Endothelial cell of umbilical vein (primary cell): ENCODE measurements around the gene GOLPH3. TPM values are rescaled to one million over a fixed set of nuclear protein-coding genes. Genes with fewer than 3 reads are reported as not detected.

Experiments
- BruUV-seq: library from RNA; stranded (reverse); fragments of 400-500 nt; replicated peaks from 2 replicates; lab custom pipeline; 2021; lab: Mats Ljungman, UMichigan
- CTCF ChIA-PET: fragments of 300-600, 350-600 bp; sonication (Branson Sonifier 250); formaldehyde crosslinking; loops from one replicate; lab custom pipeline; 2021; ENCODE audit warnings: antibody characterized with exemption, inconsistent platforms; lab: Charles Lee
- POLR2A ChIA-PET: fragments of 300-600, 350-600 bp; sonication (Branson Sonifier 250); formaldehyde crosslinking; loops from one replicate; lab custom pipeline; 2021; ENCODE audit warnings: antibody characterized with exemption, inconsistent platforms; lab: Charles Lee
- DNase-seq: peaks from one replicate; pipeline ENCODE4 v3.0.0-alpha.2; 2011; ENCODE audit warnings: low read depth, low spot score
- FAIRE-seq: peaks from 2 replicates; lab custom pipeline; 2011; peaks lifted over from hg19 to GRCh38; lab: Jason Lieb, UNC
- H2AFZ ChIP-seq: 2 replicates; pipeline ENCODE4 v1.6.0; 2012; ENCODE audit warnings: low read depth, low read length, control low read depth, inconsistent platforms
- H3K27ac ChIP-seq: 2 replicates; pipeline ENCODE4 v1.5.1; 2011; ENCODE audit warnings: low read depth, mild to moderate bottlenecking, control low read depth, low read length, moderate library complexity; ENCODE audit not compliant: insufficient read depth
- H3K27me3 ChIP-seq, 2 experiments: 2 replicates each; pipeline versions ENCODE4 v1.6.0 to v1.6.1; 2011; ENCODE audit warnings: low read length in 2 of 2, mixed read lengths in 1 of 2; ENCODE audit not compliant: control insufficient read depth in 2 of 2, insufficient read depth in 2 of 2
- H3K36me3 ChIP-seq, 2 experiments: 2 replicates in 1 of 2; 3 replicates in 1 of 2; pipeline ENCODE4 v1.5.1; 2011; ENCODE audit warnings: low read length in 2 of 2, mild to moderate bottlenecking in 1 of 2, moderate library complexity in 1 of 2; ENCODE audit not compliant: control insufficient read depth in 2 of 2, insufficient read depth in 2 of 2; ENCODE audit errors: extremely low read depth in 1 of 2
- H3K4me1 ChIP-seq: 3 replicates; pipeline ENCODE4 v1.5.1; 2011; ENCODE audit warnings: mild to moderate bottlenecking, low read length; ENCODE audit not compliant: control insufficient read depth, insufficient read depth; ENCODE audit errors: extremely low read depth
- H3K4me2 ChIP-seq: 2 replicates; pipeline ENCODE4 v1.6.1; 2011; ENCODE audit warnings: low read length, control low read depth, mixed read lengths; ENCODE audit not compliant: insufficient read depth
- H3K4me3 ChIP-seq, 3 experiments: fragments of 200-600 bp in 1 of 3; sonication (generic), shearing (Covaris generic) in 1 of 3; replicated peaks in 1 of 3; 2 replicates each; pipeline ENCODE4 v1.5.1; 2011 to 2016; ENCODE audit warnings: control low read depth in 3 of 3, low read length in 3 of 3, mild to moderate bottlenecking in 2 of 3, inconsistent platforms in 1 of 3, low read depth in 1 of 3, moderate library complexity in 1 of 3; ENCODE audit not compliant: insufficient read depth in 1 of 3
- H3K79me2 ChIP-seq: 2 replicates; pipeline ENCODE4 v1.6.0; 2012; ENCODE audit warnings: low read length, inconsistent platforms; ENCODE audit not compliant: control insufficient read depth, insufficient read depth
- H3K9ac ChIP-seq: replicated peaks from 2 replicates; pipeline ENCODE3; 2011; ENCODE audit warnings: low read length, control low read depth; ENCODE audit not compliant: insufficient read depth; ENCODE audit errors: extremely low read depth
- H3K9me1 ChIP-seq: replicated peaks from 3 replicates; pipeline ENCODE4 v1.6.0; 2011; ENCODE audit warnings: mild to moderate bottlenecking, low read length; ENCODE audit not compliant: control insufficient read depth, insufficient read depth; ENCODE audit errors: extremely low read depth
- H3K9me3 ChIP-seq: replicated peaks from 2 replicates; pipeline ENCODE4 v1.5.1; 2012; ENCODE audit warnings: low read length, inconsistent platforms; ENCODE audit not compliant: control insufficient read depth, insufficient read depth
- H4K20me1 ChIP-seq: replicated peaks from 2 replicates; pipeline ENCODE3; 2011; ENCODE audit warnings: mild to moderate bottlenecking, low read length; ENCODE audit not compliant: control insufficient read depth, insufficient read depth; ENCODE audit errors: extremely low read depth
- CTCF ChIP-seq, 2 donors: IDR thresholded peaks; 1 replicate in 1 of 2; 2 replicates in 1 of 2; pipeline ENCODE4 v1.5.1; 2011; ENCODE audit warnings: low read length in 2 of 2, mild to moderate bottlenecking in 2 of 2, moderate library complexity in 2 of 2, control low read depth in 1 of 2, inconsistent platforms in 1 of 2, low read depth in 1 of 2; ENCODE audit not compliant: insufficient read depth in 1 of 2; ENCODE audit errors: extremely low read depth in 1 of 2
- EZH2 ChIP-seq: IDR thresholded peaks from 2 replicates; pipeline ENCODE4 v1.6.1; 2012; ENCODE audit warnings: borderline replicate concordance, low read depth, mild to moderate bottlenecking, moderate library complexity, low read length, inconsistent platforms; ENCODE audit not compliant: severe bottlenecking
- FOS ChIP-seq: IDR thresholded peaks from 2 replicates; pipeline ENCODE4 v1.6.1; 2011; ENCODE audit warnings: mild to moderate bottlenecking, low read length, moderate library complexity, borderline replicate concordance; ENCODE audit not compliant: insufficient read depth
- GATA2 ChIP-seq: IDR thresholded peaks from 2 replicates; pipeline ENCODE4 v1.7.0; 2011; ENCODE audit warnings: low read depth, mild to moderate bottlenecking, moderate library complexity, mixed read lengths, low read length; ENCODE audit not compliant: insufficient read length, insufficient read depth
- JUN ChIP-seq: IDR thresholded peaks from 2 replicates; pipeline ENCODE4 v1.6.1; 2011; ENCODE audit warnings: borderline replicate concordance, low read depth; ENCODE audit not compliant: insufficient read length, insufficient read depth
- MYC ChIP-seq: IDR thresholded peaks from one replicate; pipeline ENCODE4 v1.6.1; 2011; ENCODE audit warnings: mild to moderate bottlenecking, low read depth, low read length
- POLR2A ChIP-seq: IDR thresholded peaks from 2 replicates; pipeline ENCODE4 v1.6.1; 2012; ENCODE audit warnings: low read depth, mild to moderate bottlenecking, control low read depth, low read length
- POLR2AphosphoS5 ChIP-seq: IDR thresholded peaks from 2 replicates; pipeline ENCODE4 v1.6.1; 2012; ENCODE audit warnings: low read depth, mild to moderate bottlenecking, control low read depth, low read length, moderate library complexity; ENCODE audit not compliant: insufficient read depth
- dilution Hi-C: fragments of 300-500 bp; cut with MboI; formaldehyde crosslinking; loops from one replicate; pipeline ENCODE4 v1.15.0; 2019; ENCODE audit warnings: low sequenced_read_pairs; ENCODE audit not compliant: extremely low pct_ligation_motif_present
- intact Hi-C: fragments of 100-400 bp; cut with micrococcal nuclease; formaldehyde crosslinking; loops from one replicate; pipeline ENCODE4 v1.10.0; 2022
- polyA plus RNA-seq, 4 experiments: library from polyadenylated mRNA; depleted of rRNA in 3 of 4; stranded (reverse) in 3 of 4; unstranded in 1 of 4; fragments of >200 nt; gene quantifications; 2 replicates each; pipeline versions ENCODE4 v1.2.1 to v1.2.3, GENCODE V29; 2011 to 2012; ENCODE audit warnings: missing spikeins in 1 of 4
- total RNA-seq: library from RNA; stranded (reverse); gene quantifications from 2 replicates; pipeline ENCODE4 v1.2.3, GENCODE V29; 2021
- TF ChIP-seq, protein P1 (sequence below): IDR thresholded peaks from 2 replicates; pipeline ENCODE4 v1.6.1; 2011; ENCODE audit not compliant: insufficient read depth, insufficient read length

GOLPH3 gene
- total and polyA plus RNA-seq, 2 donors (not counting 3 experiments of a cell fraction or from before 2014, with no cell fraction given) = 38.1 to 70.2 TPM

GRCh38 chr5:32102254-32102986 is 71.7 kb downstream of the GOLPH3 start:
- H3K79me2 ChIP-seq = no peaks in the 10 kb centered on the region
- peaks cover 41% of the 10 kb centered on the region for H3K4me1 ChIP-seq
- H3K27ac ChIP-seq = no peak overlapping the region
- no peak overlapping the region for H2AFZ ChIP-seq
- dilution Hi-C loops = no loop called here
- H3K36me3 ChIP-seq = peaks cover 9% of the 10 kb centered on the region in 2 experiments
- no peak overlapping the region for H3K9ac ChIP-seq
- TF ChIP-seq, protein P1, sequence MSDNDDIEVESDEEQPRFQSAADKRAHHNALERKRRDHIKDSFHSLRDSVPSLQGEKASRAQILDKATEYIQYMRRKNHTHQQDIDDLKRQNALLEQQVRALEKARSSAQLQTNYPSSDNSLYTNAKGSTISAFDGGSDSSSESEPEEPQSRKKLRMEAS = no peak
- TF ChIP-seq CTCF (IDR thresholded peaks at IDR 0.05; ENCODE audit: extremely low read depth in 1 of 2, insufficient read depth in 1 of 2, low read depth in 1 of 2, low read length in 2 of 2) (no peak), JUN (no peak), FOS (no peak), MYC (no peak), POLR2A (no peak), POLR2AphosphoS5 (no peak), EZH2 (no peak), GATA2 (no peak)
- no peak overlapping the region for H3K4me3 ChIP-seq
- BruUV-seq = no TSS peak
- ChIA-PET POLR2A (no interaction called here), CTCF (no interaction called here)
- DNase-seq (no peak), FAIRE-seq (no peak)
- H4K20me1 ChIP-seq = no peaks in the 10 kb centered on the region
- intact Hi-C loops = no loop called here
- H3K9me1 ChIP-seq = no peaks in the 10 kb centered on the region
- H3K27me3 ChIP-seq = no peaks in the 10 kb centered on the region
- H3K4me2 ChIP-seq = no peak overlapping the region
- H3K9me3 ChIP-seq = no peaks in the 10 kb centered on the region
